COLO829 (cell line): ENCODE data around the gene OSBPL5.

Experiments used
- DNase-seq: peaks from one replicate; pipeline ENCODE4 v3.0.0; 2012; ENCODE audit warnings: low spot score

The OSBPL5 gene

DNA sequence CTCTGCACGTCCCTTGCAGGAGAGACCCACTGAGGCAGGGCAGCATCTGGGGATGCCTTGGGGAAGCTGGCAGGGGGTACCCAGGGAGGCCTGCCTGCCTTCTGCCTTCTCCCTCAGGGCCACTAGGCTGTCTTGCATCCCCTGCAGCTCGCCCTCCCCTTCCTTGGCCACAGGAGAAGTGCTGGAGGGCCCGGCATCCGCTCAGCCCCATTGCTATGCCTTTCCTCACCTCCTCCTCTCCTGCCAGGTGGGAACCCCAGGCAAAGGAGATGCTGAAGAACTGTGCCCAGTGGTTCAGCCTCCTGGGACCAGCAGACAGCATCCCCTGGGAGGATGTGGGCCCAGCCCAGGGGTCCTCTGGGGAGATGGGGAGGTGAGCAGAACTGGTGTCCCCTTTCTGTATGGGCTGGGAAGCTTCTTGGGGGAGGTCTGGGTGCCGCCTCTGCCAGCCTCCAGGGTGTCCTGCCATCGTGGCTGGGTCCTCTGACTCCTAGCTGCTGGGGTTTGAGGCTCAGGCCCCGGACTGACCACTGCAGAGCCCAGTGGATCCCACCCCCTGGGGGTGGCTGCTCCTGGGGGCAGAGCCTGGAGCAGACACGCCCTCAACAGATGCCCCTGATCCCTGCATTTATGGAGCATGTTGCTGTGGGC, 32.9 kb upstream of the OSBPL5 start:
- DNase-seq, result no peak

DNA sequence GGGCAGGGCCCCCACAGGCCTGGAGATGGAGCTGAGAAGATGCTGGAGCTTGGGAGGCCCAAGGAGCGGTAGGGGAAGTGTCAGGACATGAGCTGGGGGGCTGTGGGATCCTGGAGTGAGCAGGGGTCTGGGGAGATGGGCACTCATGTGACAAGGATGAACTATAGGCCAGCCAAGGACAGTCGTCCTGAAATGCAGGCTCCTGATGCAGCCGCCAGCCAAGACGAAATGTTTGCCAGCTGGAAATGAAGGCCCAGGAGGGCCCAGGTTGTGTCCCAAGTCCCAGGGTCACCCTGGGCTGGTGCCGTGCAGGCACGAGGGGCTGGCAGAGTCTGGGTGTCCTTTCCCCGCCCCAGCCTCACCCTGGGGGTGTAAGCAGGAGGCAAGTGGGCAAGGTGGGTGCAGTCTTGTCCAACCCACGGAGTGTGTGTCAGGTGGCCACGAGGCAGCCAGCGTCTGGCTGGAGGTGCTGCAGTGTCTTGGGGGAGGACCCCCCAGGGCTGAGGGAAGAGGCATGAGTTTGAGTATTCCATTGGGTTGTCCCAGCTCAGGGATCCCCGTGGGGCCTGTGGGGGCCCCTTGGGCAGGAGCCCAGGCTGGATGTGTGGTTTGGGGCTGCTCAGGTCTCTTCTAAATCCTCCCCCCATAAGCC, 32.1 kb upstream of the OSBPL5 start:
- DNase-seq, result no peak

DNA sequence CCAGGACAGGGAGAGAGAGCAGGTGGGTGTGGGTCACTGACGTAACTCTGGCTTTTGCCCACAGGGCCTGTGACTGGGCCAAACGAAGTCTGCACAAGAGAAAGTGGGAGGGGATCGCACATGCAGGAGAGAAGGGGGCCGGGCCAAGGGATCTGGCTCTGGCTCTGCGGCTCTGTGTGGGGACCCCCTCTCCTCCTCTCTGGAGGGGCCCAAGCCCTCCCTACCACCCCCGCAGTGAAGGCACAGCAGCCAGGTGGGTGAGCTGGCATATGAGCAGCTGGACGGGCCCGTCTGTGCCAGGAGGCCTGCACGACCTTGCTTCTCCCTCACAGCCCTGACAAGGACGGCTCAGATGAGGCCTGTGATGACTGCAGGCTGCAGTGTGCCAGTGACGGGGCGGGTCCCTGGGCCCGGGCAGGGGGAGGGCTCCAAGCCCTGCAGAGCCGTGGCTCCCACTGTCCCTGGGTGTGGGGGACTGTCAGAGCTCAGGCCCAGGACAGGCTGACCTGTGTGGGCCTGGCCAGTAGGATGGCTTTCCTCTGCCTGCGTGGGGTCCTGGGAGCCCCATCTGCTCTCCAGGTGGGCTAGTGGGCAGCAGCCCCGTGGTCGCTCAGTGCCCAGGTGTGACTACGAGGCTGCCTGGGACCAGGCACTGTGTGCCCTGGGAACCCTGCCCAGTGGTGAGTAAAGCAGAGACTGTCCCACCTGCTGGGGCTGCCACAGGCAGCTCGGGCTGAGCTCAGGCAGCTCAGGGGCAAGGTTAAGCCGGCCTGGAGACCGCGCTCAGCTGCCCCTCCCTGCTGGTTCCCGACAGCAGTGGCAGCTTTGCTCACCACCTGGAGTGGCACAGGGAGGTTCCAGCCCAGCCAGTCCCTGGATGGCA, 31.3 kb upstream of the OSBPL5 start:
- DNase-seq, result no peak

DNA sequence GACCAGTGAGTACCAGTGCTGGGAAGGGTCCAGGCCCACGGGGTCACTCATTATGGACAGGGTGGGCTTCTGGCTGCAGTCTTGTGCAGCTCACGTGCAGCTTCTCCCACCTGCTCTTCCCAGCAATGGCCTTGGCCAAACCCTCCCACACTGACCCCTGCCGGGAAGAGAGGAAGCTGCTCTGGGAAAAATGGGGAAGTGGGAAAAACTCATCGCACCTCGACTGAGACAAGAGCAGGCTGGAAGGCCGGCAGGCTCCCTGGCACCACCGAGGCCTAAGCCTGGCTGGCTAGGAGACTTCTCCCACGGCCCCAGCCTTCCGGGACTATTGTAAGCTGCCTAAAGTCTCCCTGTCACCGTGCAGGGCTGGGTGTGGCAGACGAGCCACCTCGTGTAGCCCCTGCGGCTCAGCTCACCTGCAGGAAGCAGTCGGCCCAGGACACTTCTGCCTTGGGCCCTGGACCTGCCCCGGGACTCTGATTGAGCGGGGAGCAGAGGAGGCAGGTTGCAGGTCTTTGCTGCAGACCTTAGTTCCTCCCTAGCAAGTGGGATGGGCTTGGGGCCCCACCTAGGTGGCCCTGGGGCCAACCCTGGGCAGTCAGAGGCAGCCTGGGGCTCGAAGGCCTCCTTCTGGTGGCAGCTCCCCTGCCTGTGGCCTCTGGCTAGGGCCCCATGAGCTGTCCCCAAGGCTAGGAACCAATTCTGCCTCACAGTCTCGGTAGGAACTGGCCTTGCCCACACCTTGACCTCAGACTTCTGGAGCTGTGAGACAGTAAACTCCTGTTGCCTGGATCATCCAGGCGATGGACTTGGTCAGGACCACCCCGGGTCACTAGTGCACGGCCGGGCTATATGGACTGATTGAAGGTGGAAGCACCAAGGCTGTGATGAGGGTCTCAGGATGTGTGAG, 30.4 kb upstream of the OSBPL5 start:
- DNase-seq, result no peak

DNA sequence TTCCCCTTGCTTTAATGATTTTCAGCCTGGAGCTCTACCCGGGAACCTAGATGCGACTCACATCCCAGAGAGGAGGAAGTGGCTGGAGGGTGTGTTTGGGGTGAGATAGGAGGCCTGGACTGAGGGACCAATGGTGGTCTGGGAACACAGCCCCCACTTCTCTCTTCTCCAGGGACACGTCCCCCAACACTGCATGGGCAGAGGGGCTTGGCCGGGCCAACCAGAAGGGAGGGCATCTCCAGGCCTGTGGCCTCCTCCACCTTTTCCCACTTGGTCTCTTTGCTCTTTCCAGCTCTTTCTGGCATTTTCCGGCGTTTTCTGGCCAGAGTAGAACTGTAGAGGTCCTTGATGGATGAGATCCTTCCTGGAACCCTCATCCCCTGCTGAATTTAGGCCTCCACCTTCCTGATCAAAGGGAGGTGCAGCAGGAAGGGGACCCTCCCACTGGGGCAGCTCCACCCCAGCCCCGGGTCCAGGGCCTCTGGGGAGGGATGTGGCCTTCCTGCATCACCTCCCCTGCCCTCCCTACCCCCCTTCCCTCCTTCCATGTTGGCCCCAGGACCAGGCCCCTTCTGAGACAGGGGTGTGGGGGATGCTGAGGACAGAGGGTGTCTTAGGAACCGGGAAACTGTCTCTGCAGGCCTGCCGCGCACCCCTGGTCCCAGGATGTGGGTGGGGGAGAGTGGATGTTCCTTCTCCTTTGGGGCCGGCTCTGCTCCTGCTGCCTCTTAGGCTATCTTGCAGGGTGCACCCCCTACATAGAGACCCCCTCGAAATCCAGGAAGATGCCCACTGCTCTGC, 29.1 kb upstream of the OSBPL5 start:
- DNase-seq, result no peak

DNA sequence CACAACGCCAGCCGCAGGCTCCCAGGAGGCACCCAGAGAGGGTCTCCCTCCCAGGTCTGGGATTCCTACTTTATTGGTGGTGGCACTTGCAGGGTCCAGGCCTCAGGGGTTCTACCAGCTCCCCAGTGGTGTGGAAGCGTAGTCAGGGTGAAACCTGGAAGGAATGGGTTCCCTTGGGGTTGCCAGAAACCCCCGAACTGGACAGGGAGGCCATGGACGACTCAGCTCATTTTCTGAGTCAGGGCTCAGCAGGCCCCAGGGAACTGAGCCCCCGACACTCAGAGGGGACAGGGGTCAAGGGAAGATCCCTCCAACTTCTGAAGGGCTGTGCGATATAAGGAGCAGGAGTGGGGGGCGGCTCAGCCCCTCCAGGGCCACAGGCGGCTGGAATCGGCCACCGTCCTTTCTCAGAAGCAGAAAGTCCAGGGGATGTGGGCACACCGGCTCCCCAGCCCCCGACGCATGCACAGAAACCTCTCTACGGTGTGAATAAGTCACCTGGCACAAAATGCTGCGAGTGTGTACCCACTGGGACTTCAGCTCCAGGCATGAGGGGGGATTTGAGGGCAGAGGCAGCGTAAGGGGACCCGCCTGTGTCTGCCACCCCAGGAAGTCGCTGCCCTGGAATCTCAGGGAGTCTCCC, 28.4 kb upstream of the OSBPL5 start:
- DNase-seq, result no peak

DNA sequence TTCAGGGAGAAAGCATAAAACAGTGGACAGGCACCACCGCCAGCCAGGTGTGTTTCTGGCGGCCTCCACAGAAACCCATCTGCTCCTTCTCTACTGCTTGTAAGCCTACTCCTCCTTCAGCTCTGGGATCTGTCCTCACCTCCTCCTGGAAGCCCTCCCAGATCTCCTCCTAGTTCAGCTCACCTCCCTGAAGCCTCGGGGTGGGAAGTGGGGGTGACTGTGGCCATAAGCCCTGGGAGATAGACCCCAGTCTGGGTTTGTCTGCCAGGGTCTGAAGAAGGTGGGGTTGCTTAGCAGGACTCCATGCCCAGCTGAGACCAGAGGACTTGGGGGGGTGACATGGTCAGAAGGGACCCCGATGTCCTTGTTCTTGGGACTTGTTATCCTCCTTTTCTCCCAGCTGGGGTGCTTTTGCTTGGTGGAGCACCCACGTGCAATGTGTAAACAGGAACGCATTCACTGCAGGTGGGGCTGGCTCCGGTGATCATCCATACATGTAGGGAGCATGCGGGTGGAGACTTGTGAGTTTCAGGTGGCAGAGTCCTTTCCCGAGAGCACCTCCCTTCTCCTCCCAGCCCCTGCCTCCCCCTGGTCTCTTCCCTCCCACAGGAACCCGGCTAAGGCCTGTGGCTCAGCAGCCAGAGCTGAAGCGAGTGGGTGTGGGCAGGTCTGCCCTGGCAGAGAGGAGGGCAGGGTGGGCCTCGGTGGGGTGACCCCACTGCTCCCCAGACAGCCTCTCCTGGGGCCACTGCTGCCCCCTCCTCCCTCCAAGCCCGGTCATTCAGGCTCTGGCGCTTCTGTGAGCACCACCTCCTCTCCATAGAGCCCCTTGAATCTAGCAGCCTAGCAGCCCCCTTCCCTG, 27.6 kb upstream of the OSBPL5 start:
- no peak for DNase-seq

DNA sequence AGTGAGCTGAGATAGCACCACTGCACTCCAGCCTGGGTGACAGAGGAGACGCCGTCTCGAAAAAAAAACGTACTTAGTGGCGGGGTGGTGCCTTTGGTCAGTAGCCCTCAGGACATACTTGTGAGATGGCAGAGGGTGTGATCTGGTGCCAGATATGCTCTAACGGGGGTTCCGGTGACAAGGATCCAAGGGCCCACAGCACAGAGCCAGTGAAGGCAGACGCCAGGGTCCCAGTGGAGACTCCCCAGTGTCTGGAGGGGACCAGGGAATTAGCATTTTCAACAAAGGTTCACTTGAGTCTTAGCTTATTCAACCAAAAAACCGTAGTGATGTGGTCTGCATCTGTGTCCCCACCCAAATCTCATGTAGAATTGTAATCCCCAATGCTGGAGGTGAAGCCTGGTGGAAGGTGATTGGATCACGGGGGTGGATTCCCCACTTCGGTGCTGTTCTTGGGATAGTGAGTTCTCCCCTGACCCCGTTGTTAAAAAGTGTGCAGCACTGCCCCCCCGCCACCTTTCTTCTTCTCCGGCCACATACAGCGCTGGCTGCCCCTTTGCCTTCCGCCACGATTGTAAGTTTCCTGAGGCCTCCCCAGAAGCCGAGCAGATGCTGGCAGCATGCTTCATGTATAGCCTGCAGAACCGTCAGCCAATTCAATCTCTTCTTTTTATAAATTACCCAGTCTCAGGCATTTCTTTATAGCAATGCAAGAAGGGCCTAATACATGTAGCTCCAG, 26.6 kb upstream of the OSBPL5 start:
- DNase-seq, result no peak

DNA sequence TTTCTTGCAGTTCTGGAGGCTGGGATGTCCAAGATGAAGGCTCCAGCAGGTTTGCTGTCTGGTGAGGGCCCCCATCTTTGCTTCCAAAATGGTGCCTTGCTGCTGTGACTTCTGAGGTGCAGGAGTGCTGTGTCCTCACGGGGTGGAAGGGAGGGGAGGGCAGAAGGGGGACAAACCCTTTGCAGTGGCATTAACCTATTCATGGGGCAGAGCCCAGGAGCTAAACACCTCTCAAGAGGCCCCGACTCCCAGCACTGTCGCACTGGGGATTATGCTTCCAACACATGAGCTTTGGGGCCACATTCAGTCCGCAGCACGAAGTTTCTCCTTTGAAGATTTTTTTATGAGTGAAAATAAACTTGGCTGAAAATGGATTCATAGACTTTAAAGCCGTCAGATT, 25.5 kb upstream of the OSBPL5 start:
- DNase-seq, result no peak

DNA sequence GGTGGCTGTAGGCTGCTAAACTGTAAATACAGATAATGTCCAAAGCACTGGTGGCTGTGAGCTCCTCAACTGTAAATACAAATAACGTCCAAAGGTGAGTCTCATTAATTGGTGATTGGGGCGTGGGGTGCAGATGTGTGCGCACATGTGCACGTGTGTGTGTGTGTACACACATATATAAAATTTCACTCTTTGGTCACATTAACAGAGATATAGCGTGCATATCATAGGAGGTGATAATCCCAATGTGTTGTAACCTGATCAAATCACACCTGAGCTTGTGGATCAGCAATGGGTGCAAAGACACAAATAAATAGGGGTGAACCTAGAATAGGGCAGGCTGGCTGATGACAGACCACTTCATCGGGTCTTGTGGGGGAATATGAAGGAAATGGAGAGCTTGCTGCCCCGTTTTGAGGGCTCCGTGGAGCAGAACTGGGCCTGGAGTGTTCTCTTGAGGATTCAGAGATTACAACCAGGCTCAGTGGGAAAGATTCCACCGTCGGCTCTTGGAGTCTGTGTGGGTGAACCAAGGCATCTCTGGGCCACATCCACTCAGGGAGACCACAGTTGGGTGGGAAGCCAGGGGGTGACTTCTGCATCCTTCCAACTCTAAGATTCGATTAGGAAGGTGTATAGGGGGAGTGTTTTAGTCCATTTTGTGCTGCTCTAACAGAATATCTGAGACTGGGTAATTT, 24.9 kb upstream of the OSBPL5 start:
- DNase-seq, result no peak

DNA sequence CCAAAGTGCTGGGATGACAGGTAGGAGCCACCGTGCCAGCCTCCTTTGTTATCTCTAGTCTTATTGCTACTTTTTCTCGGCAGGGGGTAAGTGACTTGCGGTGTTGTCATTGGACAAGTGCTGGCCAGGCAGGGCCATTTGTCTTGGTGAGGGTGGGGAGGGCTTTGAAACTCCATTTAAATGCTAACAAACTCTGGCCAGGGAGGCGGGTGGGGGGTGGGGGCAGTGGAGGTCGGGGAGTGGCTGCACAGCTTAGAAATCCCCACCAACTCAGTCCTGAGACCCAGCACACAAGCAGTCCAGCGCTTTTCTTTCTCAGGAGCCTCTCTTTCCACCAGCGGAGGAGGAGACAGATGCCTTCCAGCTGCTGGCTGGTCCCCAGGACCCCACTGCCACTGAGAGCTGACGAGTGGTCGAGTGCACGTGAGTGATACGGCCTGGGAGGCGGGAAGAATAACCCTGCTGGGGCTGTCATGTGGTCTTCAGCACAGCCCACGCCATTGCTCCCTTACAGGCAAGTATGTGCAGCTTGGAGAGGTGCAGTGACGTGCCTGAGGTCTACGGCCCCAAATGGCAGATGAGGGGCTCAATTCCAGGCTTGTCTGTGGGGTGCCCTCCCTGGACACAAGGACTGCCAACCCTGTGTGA, 24.2 kb upstream of the OSBPL5 start:
- no peak for DNase-seq

DNA sequence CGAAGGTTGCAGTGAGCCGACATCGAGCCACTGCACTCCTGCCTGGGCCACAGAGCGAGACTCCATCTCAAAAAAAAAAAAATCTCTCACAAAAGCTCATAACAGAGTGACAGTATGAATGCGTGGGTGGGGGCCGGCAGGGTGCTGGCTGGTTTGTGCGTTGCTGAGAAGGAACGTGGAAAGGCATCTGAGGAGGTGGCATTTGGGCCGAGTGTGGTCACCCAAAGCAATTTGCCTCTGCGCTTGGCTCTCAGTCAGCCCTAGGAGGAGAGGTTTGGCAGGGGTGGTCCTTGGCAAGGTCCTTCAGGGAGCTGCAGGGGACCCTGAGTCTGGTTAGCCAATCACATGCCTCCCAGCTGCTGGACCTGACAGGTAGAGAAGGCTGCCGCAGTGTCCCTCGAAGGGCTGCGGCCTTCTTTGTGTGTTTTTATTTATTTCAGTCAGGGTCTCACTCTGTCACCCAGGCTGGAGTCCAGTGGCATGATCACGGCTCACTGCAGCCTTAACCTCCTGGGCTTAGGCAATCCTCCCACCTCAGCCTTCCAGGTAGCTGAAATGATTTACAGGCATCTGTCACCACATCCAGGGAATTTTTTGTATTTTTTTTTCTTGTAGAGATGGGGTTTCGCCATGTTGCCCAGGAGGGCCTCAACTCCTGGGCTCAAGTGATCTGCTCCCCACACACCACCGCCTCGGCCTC, 23.5 kb upstream of the OSBPL5 start:
- DNase-seq, result no peak

DNA sequence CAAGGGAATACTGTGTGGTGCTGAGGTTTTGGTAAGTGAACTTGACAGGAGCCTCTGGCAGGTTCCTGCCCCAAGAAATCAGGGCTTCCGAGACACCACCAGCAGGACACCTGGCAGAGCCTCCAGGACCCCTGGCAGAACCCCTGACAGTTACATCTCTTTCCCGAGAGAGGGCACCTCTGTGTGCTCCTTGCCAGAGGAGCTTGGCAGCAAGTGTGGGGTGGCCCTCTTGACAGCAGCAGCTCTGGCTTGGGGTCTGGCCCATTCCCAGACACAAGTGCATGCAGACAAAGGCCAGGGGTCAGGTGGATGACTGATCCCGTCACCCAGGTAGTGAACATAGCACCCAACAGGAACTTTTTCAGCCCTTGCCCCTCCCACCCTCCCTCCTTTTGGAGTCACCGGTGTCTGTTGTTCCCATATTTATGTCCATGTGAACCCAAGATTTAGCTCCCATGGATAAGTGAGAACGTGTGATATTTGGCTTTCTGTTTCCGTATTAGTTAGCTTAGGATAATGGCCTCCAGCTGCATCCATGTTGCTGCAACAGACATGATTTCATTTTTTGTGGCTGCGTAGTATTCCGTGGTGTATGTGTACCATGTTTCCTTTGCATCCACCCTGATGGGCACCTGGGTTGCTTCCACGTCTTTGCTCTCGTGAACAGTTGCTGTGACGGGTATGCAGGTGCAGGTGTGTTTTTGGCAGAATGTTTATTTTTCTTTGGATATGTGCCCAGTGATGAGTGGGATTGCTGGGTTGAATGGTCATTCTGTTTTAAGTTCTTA, 21.2 kb upstream of the OSBPL5 start:
- no peak for DNase-seq

DNA sequence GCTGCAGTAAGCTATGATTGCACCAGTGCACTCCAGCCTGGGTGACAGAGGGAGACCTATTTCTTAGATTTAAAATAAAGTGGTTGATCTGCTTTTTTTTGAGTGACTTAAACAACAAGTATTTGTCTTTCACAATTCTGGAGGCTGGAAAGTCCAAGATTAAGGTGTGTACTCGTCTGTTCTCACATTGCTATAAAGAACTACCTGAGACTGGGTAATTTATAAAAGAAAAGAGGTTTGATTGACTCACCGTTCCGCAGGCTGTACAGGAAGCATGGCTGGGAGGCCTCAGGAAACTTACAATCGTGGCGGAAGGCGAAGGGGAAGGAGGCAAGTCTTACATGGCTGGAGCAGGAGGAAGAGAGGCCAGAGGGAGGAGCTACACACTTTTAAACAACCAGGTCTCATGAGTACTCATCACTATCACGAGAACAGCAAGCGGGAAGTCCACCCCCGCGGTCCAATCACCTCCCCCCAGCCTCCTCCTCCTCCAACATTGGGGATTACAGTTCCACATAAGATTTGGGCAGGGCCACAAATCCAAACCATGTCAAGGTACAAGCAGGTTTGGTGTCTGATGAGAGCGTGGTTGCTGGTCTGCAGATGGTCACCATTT, 19.7 kb upstream of the OSBPL5 start:
- no peak for DNase-seq

DNA sequence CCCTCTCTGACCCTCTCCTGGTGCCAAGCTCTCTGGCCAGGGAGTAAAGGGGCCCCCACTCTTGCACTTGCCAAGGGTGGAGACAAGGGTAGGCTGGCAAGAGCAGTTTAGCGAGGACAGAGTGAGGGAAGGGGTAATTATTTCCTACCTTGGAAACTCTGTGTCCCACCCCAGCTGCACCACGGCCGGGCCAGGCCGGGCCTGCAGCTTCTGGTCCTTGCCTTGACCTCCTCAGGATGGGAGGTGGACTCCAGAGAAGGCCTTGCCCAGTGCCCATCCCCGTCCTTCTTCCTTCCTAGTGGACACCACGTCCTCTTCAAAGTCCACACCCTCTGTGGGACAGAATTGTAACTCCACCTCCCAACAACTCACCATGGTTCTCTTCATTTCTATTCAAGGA, 18.4 kb upstream of the OSBPL5 start:
- no peak for DNase-seq

DNA sequence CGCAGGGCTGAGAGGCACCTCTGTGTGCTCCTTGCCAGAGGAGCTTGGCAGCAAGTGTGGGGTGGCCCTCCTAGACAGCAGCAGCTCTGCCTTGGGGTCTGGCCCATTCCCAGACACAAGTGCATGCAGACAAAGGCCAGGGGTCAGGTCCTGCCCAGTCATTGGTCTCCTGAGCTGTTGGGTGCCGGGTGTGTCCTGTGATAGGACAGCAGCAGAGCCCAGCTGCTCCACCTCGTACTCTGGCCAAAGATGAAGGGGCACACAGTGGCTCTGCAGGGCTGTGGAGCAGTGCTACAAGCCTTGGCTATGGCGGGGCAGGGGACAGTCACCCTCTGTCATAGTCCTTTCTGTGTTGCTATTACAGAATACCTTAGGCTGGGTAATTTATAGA, 17.3 kb upstream of the OSBPL5 start:
- DNase-seq, result no peak
